ENCODE measurements around the gene CHD1L.

CHD1L gene

GRCh38 chr1:147207192-147207591 lies 35.3 kb upstream of the CHD1L start:
- TF ChIP-seq, protein P1, sequence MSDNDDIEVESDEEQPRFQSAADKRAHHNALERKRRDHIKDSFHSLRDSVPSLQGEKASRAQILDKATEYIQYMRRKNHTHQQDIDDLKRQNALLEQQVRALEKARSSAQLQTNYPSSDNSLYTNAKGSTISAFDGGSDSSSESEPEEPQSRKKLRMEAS (IDR thresholded peaks at IDR 0.05; ENCODE audit: low read depth, low read length): no peak
- TF ChIP-seq MYC (IDR thresholded peaks at IDR 0.05; ENCODE audit: low read depth, low read length): no peak
- TF ChIP-seq CTCF (IDR thresholded peaks at IDR 0.05; ENCODE audit: low read depth, low read length): no peak
- no peak for TF ChIP-seq POLR2A (IDR thresholded peaks at IDR 0.05; ENCODE audit: extremely low read depth, insufficient read length)
- no peak overlapping the region for H3K4me3 ChIP-seq (ENCODE audit: low read depth, low read length)
- DNase-seq (ENCODE audit: low read depth): no peak

- TF ChIP-seq POLR2A (IDR thresholded peaks at IDR 0.05; ENCODE audit: extremely low read depth, insufficient read length): no peak
- TF ChIP-seq, protein P1 (IDR thresholded peaks at IDR 0.05; ENCODE audit: low read depth, low read length): no peak
- TF ChIP-seq MYC (IDR thresholded peaks at IDR 0.05; ENCODE audit: low read depth, low read length): no peak
- no peak for TF ChIP-seq CTCF (IDR thresholded peaks at IDR 0.05; ENCODE audit: low read depth, low read length)
- no peak overlapping the region for H3K4me3 ChIP-seq (ENCODE audit: low read depth, low read length)
- DNase-seq (ENCODE audit: low read depth): no peak
Measured at GRCh38 chr1:147208619-147209018, 33.9 kb upstream of the CHD1L start.

- H3K4me3 ChIP-seq (ENCODE audit: low read depth, low read length): no peak overlapping the region
- no peak for DNase-seq (ENCODE audit: low read depth)
- TF ChIP-seq CTCF (IDR thresholded peaks at IDR 0.05; ENCODE audit: low read depth, low read length) (no peak), MYC (IDR thresholded peaks at IDR 0.05; ENCODE audit: low read depth, low read length) (no peak), POLR2A (IDR thresholded peaks at IDR 0.05; ENCODE audit: extremely low read depth, insufficient read length) (no peak)
- TF ChIP-seq, protein P1 (IDR thresholded peaks at IDR 0.05; ENCODE audit: low read depth, low read length): no peak
Measured at GRCh38 chr1:147209825-147210821, 32.4 kb upstream of the CHD1L start.

- TF ChIP-seq CTCF (IDR thresholded peaks at IDR 0.05; ENCODE audit: low read depth, low read length) (no peak), MYC (IDR thresholded peaks at IDR 0.05; ENCODE audit: low read depth, low read length) (no peak), POLR2A (IDR thresholded peaks at IDR 0.05; ENCODE audit: extremely low read depth, insufficient read length) (no peak)
- TF ChIP-seq, protein P1 (IDR thresholded peaks at IDR 0.05; ENCODE audit: low read depth, low read length): no peak
- H3K4me3 ChIP-seq (ENCODE audit: low read depth, low read length): no peak overlapping the region
- no peak for DNase-seq (ENCODE audit: low read depth)
Measured at GRCh38 chr1:147210987-147211386, 31.5 kb upstream of the CHD1L start.

- TF ChIP-seq POLR2A (IDR thresholded peaks at IDR 0.05; ENCODE audit: extremely low read depth, insufficient read length) (no peak), MYC (IDR thresholded peaks at IDR 0.05; ENCODE audit: low read depth, low read length) (no peak), CTCF (IDR thresholded peaks at IDR 0.05; ENCODE audit: low read depth, low read length) (no peak)
- TF ChIP-seq, protein P1 (IDR thresholded peaks at IDR 0.05; ENCODE audit: low read depth, low read length): no peak
- no peak overlapping the region for H3K4me3 ChIP-seq (ENCODE audit: low read depth, low read length)
- DNase-seq (ENCODE audit: low read depth): no peak
Measured at GRCh38 chr1:147211577-147211976, 30.9 kb upstream of the CHD1L start.

All from NB4 (cell line).